Adipocyte (in vitro differentiated cells): ENCODE data around the gene THTPA.
"Not testable (repeated sequence)": the region's sequence is repeated elsewhere in the genome, so short reads cannot be mapped to it uniquely, and the experiment has no call there.

Experiments
- DNase-seq: peaks from one replicate; pipeline ENCODE4 v3.0.0-alpha.2; 2015; ENCODE audit warnings: low read depth
- H3K27me3 ChIP-seq: replicated peaks from 2 replicates; pipeline ENCODE4 v1.7.0; 2013; ENCODE audit warnings: mild to moderate bottlenecking, low read length, moderate library complexity; ENCODE audit not compliant: control insufficient read depth, insufficient read depth
- H3K36me3 ChIP-seq: 2 replicates; pipeline ENCODE4 v1.7.0; 2013; ENCODE audit warnings: low read length, mild to moderate bottlenecking, moderate library complexity; ENCODE audit not compliant: control insufficient read depth, insufficient read depth, severe bottlenecking
- H3K4me1 ChIP-seq: 2 replicates; pipeline ENCODE4 v1.7.0; 2013; ENCODE audit warnings: mild to moderate bottlenecking, low read length, moderate library complexity; ENCODE audit not compliant: control insufficient read depth, insufficient read depth
- H3K4me3 ChIP-seq: 2 replicates; pipeline ENCODE4 v1.7.0; 2013; ENCODE audit warnings: mild to moderate bottlenecking, low read length, moderate library complexity
- H3K9ac ChIP-seq: 2 replicates; pipeline ENCODE4 v1.7.0; 2013; ENCODE audit warnings: mild to moderate bottlenecking, low read length, moderate library complexity
- H3K9me3 ChIP-seq: 2 replicates; pipeline ENCODE4 v1.7.0; 2013; ENCODE audit warnings: mild to moderate bottlenecking, low read length, moderate library complexity; ENCODE audit not compliant: control insufficient read depth

The THTPA gene

GRCh38 chr14:23580948-23581281 lies 24.8 kb downstream of the THTPA start:
- H3K4me3 ChIP-seq, result no peak overlapping the region
- H3K27me3 ChIP-seq, result peaks cover 47% of the 10 kb centered on the region
- H3K4me1 ChIP-seq, result no peaks in the 10 kb centered on the region
- no peak overlapping the region for H3K9ac ChIP-seq
- H3K36me3 ChIP-seq, result no peaks in the 10 kb centered on the region
- DNase-seq, result no peak
- no peaks in the 10 kb centered on the region for H3K9me3 ChIP-seq

- Histone ChIP-seq H3K9me3 (no peaks in the 10 kb centered on the region), H3K36me3 (no peaks in the 10 kb centered on the region), H3K9ac (no peak overlapping the region), H3K27me3 (peaks cover 35% of the 10 kb centered on the region), H3K4me1 (no peaks in the 10 kb centered on the region), H3K4me3 (no peak overlapping the region)
- no peak for DNase-seq
Measured at GRCh38 chr14:23582906-23583760, 27.1 kb downstream of the THTPA start.

- not testable (repeated sequence) for H3K9me3 ChIP-seq, H3K4me3 ChIP-seq, H3K9ac ChIP-seq
Measured at GRCh38 chr14:23583761-23584526, 27.9 kb downstream of the THTPA start.

DNA sequence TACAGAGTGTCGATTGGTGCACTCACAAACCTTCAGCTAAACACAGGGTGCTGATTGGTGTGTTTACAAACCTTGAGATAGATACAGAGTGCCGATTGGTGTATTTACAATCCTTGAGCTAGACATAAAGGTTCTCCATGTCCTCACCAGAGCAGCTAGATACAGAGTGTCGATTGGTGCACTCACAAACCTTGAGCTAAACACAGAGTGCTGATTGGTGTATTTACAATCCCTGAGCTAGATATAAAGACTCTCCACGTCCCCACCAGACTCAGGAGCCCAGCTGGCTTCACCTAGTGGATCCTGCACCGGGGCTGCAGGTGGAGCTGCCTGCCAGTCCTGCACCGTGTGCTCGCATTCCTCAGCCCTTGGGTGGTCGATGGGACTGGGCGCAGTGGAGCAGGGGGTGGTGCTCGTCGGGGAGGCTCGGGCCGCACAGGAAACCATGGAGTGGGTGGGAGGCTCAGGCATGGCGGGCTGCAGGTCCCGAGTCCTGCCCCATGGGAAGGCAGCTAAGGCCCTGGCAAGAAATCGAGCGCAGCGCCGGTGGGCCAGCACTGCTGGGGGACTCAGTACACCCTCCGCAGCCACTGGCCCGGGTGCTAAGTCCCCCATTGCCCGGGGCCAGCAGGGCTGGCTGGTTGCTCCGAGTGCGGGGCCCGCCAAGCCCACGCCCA lies 28.6 kb downstream of the THTPA start:
- peaks cover 20% of the 10 kb centered on the region for H3K27me3 ChIP-seq
- not testable (repeated sequence) for H3K36me3 ChIP-seq, H3K4me1 ChIP-seq, H3K4me3 ChIP-seq, DNase-seq, H3K9me3 ChIP-seq, H3K9ac ChIP-seq

More at GRCh38 chr14:23583761-23584526, 27.9 kb downstream of the THTPA start:
- H3K27me3 ChIP-seq, result peaks cover 27% of the 10 kb centered on the region
- H3K36me3 ChIP-seq, H3K4me1 ChIP-seq, DNase-seq: not testable (repeated sequence)

- H3K36me3 ChIP-seq, result no peaks in the 10 kb centered on the region
- no peak overlapping the region for H3K9ac ChIP-seq
- no peak overlapping the region for H3K4me3 ChIP-seq
- peaks cover 3% of the 10 kb centered on the region for H3K4me1 ChIP-seq
- peaks cover 5% of the 10 kb centered on the region for H3K27me3 ChIP-seq
- peak; percentile 85 for DNase-seq
- no peaks in the 10 kb centered on the region for H3K9me3 ChIP-seq
Measured at GRCh38 chr14:23588884-23589598, 33.0 kb downstream of the THTPA start.

DNA sequence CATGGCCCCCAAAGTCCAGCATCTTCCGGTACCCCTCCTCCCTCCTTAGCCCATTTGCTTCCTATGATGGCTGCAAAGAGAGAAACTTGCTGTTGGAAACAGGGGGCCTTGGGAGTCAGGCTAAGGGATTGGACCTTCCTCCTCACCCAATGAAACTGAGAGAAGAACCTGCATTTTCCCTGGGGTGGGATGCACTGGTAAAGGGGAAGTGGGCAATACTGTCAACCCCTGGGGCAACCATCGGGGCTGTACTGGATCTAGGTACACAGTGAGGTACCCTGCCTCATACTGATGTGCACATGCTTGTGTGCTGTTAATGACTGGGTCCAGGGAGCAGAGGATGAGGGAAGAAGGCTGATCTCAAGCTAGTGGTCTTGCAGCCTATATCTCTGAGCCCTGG lies 33.5 kb downstream of the THTPA start:
- peaks cover 3% of the 10 kb centered on the region for H3K4me1 ChIP-seq
- no peak for DNase-seq
- no peak overlapping the region for H3K4me3 ChIP-seq
- no peak overlapping the region for H3K9ac ChIP-seq
- no peaks in the 10 kb centered on the region for H3K36me3 ChIP-seq
- peaks cover 5% of the 10 kb centered on the region for H3K27me3 ChIP-seq
- H3K9me3 ChIP-seq, result no peaks in the 10 kb centered on the region

- Histone ChIP-seq H3K9ac (no peak overlapping the region), H3K27me3 (peaks cover 5% of the 10 kb centered on the region), H3K36me3 (no peaks in the 10 kb centered on the region), H3K4me3 (no peak overlapping the region), H3K9me3 (no peaks in the 10 kb centered on the region), H3K4me1 (peaks cover 3% of the 10 kb centered on the region)
- no peak for DNase-seq
Measured at GRCh38 chr14:23590198-23590597, 34.1 kb downstream of the THTPA start.

- H3K4me1 ChIP-seq, H3K36me3 ChIP-seq, H3K9me3 ChIP-seq, H3K4me3 ChIP-seq, DNase-seq, H3K27me3 ChIP-seq, H3K9ac ChIP-seq: not testable (repeated sequence)
Measured at GRCh38 chr14:23594191-23594590, 38.1 kb downstream of the THTPA start.

DNA sequence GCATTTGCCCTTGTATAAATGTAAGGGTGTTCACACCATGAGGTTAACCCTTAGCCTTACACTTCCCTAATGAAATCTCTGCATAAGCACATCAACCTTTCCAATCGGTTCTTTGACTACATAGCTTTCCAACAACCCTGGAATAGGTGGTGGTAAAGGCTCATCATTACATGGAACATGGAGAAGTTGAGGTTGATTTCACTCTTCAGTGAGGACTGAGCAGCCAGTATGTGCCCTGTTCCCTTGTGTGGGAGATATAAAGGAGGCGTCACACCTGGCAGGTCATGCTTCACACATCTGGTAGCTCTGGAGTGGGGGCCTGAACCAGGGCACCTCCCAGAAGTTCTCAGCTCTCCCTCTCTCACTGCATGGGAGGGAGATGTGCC lies 44.2 kb downstream of the THTPA start:
- no peak overlapping the region for H3K4me3 ChIP-seq
- no peak overlapping the region for H3K9ac ChIP-seq
- peaks cover 11% of the 10 kb centered on the region for H3K27me3 ChIP-seq
- H3K9me3 ChIP-seq, result peaks cover 6% of the 10 kb centered on the region
- no peaks in the 10 kb centered on the region for H3K4me1 ChIP-seq
- DNase-seq, result no peak
- no peaks in the 10 kb centered on the region for H3K36me3 ChIP-seq

GRCh38 chr14:23600806-23601205 lies 44.7 kb downstream of the THTPA start:
- DNase-seq, result no peak
- H3K27me3 ChIP-seq, result peaks cover 11% of the 10 kb centered on the region
- H3K4me1 ChIP-seq, result no peaks in the 10 kb centered on the region
- peaks cover 6% of the 10 kb centered on the region for H3K9me3 ChIP-seq
- H3K9ac ChIP-seq, result no peak overlapping the region
- no peaks in the 10 kb centered on the region for H3K36me3 ChIP-seq
- no peak overlapping the region for H3K4me3 ChIP-seq

GRCh38 chr14:23601424-23601823 lies 45.4 kb downstream of the THTPA start:
- DNase-seq, result no peak
- H3K36me3 ChIP-seq, result no peaks in the 10 kb centered on the region
- no peak overlapping the region for H3K4me3 ChIP-seq
- no peak overlapping the region for H3K9ac ChIP-seq
- no peaks in the 10 kb centered on the region for H3K4me1 ChIP-seq
- peaks cover 11% of the 10 kb centered on the region for H3K27me3 ChIP-seq
- H3K9me3 ChIP-seq, result peaks cover 6% of the 10 kb centered on the region
